T-helper 2 cell (primary cell): ENCODE measurements around the gene DMXL1.

Experiments
- DNase-seq, 5 experiments: peaks; one replicate each; pipeline versions ENCODE4 v3.0.0 to v3.0.0-alpha.2; 2012 to 2022

DMXL1 gene

GRCh38 chr5:119290607-119291006 lies 219.7 kb downstream of the DMXL1 start:
- no peak for DNase-seq

GRCh38 chr5:119291056-119291455 lies 220.2 kb downstream of the DMXL1 start:
- no peak for DNase-seq

GRCh38 chr5:119291877-119292276 lies 221.0 kb downstream of the DMXL1 start:
- DNase-seq, result no peak

DNA sequence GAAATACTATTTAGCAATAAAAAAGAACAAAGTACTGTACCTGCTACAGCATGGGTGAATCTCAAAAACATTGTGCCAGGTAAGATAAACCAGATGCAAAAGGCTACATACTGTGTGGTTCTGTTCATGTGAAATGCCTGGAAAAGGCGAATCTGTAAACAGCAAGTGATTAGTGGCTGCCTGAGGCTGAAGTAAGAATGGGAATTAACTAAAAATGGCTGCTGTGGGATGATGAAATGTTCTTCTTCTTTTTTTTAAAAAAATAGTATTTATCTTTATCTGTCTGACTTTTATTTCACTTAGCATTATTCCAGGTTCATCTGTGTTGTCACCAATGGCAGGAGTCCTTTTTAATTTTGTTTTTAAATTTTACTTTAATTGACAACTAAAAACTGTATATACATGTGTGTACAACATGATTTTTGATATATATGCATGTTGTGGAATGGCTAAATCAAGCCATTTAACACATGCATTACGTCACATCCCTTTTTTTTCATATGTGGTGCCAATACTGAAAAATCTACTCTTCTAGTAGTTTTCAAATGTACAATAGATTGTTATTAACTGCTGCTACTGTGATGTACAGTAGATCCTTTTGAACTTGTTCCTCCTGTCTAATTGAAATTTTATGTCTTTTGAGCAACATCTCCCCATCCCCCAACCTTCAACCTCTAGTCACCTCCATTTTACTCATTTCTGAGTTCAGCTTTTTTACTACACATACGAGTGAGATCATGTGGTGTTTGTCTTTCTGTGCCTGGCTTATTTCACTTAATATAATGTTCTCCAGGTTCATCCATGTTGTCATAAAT lies 222.0 kb downstream of the DMXL1 start:
- no peak for DNase-seq

DNA sequence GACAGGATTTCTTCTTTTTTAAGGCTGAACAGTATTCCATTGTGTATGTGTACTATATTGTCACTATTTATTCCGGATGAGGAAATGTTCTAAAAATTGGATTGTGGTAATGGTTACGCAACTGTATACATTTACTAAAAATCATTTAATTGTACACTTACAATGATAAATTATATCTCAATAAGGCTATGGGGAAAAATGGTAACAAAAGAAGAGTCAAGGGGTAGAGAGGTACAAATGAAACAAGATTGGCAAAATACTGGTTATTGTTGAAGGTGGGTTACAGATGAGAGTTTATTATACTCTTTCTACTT lies 222.6 kb downstream of the DMXL1 start:
- DNase-seq, result no peak
